Measurements from ENCODE around the gene B3GAT1. TPM values are rescaled to one million over a fixed set of nuclear protein-coding genes. Genes with fewer than 3 reads are reported as not detected.

B3GAT1 gene
- total RNA-seq, 1 experiment from 2014 or later = 0.45 TPM

- no peak for DNase-seq (ENCODE audit: low read depth)
Observed at GRCh38 chr11:134441706-134442105, 29.7 kb upstream of the B3GAT1 start.

- DNase-seq (ENCODE audit: low read depth) = no peak
Observed at GRCh38 chr11:134441281-134441680, 29.2 kb upstream of the B3GAT1 start.

GRCh38 chr11:134440851-134441250 is 28.8 kb upstream of the B3GAT1 start:
- DNase-seq (ENCODE audit: low read depth) = no peak

GRCh38 chr11:134438542-134439537 is 26.8 kb upstream of the B3GAT1 start:
- DNase-seq (ENCODE audit: low read depth) = no peak

- no peak for DNase-seq (ENCODE audit: low read depth)
Observed at GRCh38 chr11:134437821-134438220, 25.8 kb upstream of the B3GAT1 start.

- no peak for DNase-seq (ENCODE audit: low read depth)
Observed at GRCh38 chr11:134436781-134437180, 24.7 kb upstream of the B3GAT1 start.

GRCh38 chr11:134433806-134434205 is 21.8 kb upstream of the B3GAT1 start:
- DNase-seq (ENCODE audit: low read depth) = no peak

- DNase-seq (ENCODE audit: low read depth) = no peak
Observed at GRCh38 chr11:134433251-134433650, 21.2 kb upstream of the B3GAT1 start.

GRCh38 chr11:134432776-134433175 is 20.7 kb upstream of the B3GAT1 start:
- no peak for DNase-seq (ENCODE audit: low read depth)

GRCh38 chr11:134429106-134429505 is 17.1 kb upstream of the B3GAT1 start:
- DNase-seq (ENCODE audit: low read depth) = no peak

GRCh38 chr11:134425816-134426536 is 13.9 kb upstream of the B3GAT1 start:
- no peak for DNase-seq (ENCODE audit: low read depth)

- DNase-seq (ENCODE audit: low read depth) = no peak
Observed at GRCh38 chr11:134425413-134425812, 13.4 kb upstream of the B3GAT1 start.

GRCh38 chr11:134423106-134423505 is 11.1 kb upstream of the B3GAT1 start:
- DNase-seq (ENCODE audit: low read depth) = no peak

- DNase-seq (ENCODE audit: low read depth) = no peak
Observed at GRCh38 chr11:134417871-134418840, 6.1 kb upstream of the B3GAT1 start.

- DNase-seq (ENCODE audit: low read depth) = no peak
Observed at GRCh38 chr11:134416726-134417125, 4.7 kb upstream of the B3GAT1 start.

GRCh38 chr11:134414766-134415765 is 3.0 kb upstream of the B3GAT1 start:
- DNase-seq (ENCODE audit: low read depth) = no peak

GRCh38 chr11:134413826-134414731 is 2.0 kb upstream of the B3GAT1 start:
- DNase-seq (ENCODE audit: low read depth) = no peak

- no peak for DNase-seq (ENCODE audit: low read depth)
Observed at GRCh38 chr11:134413043-134413825, 1.2 kb upstream of the B3GAT1 start.

Measured in HT1080 (cell line).